Hematopoietic multipotent progenitor cell treated with erythropoietin and hydrocortisone succinate and interleukin-3 and kit ligand, for 6 days (in vitro differentiated cells): ENCODE results near the gene SPTSSA.
"Not testable (repeated sequence)": the region's sequence is repeated elsewhere in the genome, so short reads cannot be mapped to it uniquely, and the experiment has no call there.

Experiments used
- DNase-seq: peaks from one replicate; pipeline ENCODE4 v3.0.0-alpha.2; 2015

The SPTSSA gene

DNA sequence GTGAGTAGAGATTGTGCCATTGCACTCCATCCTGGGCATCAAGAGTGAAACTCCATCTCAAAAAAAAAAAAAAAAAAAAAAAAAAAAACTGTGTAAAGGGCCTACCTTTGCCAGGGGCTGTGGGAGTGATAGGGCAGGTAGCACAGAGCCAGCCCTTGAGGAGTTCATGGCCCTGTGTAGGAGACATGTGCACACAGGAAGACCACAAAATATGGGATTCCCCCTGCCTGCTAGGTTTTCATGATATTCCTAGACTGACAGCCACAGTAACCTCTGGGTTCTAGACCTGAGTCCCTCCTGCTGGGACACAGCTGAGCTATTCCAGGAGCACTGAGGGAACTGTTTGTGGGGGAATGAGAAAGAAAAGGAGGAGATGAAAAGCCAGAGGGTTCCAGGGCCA is 8.3 kb upstream of the SPTSSA start:
- DNase-seq, result no peak

DNA sequence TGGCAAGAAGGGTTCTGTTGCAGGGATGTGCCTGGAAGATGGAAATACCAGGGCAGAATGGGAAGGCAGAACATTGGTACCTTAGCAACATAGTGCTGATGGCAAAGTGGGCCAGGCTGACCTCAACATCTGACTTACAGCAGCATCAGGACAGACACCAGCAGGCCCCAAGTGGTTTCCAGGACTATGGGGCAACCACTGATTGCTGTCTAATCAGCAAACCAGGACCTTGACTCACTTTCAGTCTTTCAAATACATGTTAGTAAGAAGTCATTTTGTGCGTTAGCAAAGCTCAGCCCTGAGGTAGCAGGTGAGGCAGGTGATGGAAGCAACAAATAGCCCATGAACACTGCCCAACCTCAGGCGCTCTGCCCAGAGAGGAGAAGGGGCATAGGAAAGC is 4.7 kb upstream of the SPTSSA start:
- DNase-seq, result no peak

DNA sequence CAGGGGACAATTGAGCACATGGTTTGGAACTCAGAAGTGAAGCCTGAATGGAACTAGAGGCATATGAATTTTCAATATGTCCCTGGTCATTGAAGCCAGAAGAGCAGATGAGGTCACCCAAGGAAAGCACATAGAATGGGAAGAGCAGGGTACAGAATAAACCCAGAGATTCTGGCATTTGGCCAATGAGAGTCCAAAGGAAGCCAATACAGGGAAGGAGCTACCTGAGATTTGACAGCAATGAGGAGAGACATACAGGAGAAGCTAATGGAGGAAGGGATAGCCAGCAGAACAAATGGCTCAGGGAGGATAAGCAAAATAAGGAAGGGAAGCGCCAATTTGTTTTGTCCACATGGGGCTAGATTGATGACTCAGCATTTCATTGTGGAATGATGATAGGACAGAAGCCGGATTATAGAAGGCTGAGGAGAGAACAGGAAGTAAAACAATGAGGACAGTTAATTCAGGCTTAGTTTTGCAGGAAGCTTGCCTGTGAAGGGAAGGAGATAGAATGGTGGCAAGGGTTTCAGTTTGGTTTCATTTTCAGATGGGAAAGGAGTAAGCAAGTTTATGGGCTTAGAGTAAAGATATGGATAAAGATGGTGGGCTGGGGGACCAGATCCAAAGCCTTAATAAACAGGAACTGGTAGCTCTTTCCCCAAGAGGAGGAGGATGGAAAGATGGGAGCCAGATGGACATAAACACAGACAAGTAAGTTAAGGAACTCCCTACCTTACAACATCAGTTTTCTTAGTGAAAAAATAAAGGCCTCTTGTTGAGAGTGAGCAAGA is 3.2 kb upstream of the SPTSSA start:
- peak; percentile 82 for DNase-seq

DNA sequence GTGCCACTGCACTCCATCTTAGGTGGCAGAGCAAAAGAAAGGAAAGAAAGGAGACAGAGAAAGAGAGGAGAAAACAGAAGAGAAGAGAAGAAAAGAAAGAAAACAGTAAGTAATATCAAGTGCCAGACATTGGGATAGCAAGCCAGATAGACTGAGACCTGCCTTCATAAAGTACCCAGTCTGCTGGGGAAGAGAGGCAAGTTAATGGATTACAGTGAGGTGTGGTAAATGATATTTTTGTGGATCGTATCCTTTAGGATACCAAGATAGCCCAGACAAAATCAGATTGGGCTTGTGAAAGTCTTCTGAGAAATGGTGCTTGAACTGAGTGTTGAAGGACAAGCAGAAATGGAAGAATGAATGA is 1.5 kb upstream of the SPTSSA start:
- no peak for DNase-seq

DNA sequence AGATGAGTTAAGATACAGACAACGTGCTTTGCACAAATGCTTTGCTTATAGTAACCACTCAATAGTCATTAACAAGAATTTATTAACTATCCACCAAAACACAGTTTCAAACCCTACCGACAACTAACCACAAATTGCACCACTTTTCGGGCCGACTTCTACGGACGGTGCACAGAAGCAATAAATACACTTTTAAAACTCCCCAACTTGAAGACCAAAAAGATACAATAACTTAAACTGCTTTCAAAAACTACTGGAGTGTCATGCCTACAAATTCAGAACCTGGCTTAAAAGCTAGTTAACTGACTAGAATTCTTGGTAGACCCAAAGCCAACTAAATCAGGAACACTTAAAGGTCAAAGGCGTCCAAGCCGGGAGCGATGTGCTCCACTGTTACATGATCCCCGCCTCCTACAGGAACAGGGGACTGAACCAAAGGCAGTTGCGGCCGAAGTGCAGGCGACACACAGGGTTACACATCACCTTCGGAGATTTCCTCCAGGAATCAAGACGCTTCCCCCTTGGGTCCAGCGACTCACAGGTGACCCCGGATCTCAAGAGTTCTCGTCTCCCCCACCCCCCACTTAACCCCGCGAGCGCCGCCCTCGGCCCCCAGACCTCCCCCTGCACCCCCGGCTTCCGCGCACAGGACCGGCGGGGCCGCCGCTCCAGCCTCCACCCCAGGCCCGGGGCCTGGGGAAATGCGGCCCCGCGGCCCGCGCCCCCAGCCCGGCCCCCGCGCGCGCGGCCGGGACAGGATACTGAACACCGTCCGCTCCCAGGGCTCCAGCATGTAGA is 507 bp downstream of the SPTSSA start:
- DNase-seq, result peak; percentile 69

DNA sequence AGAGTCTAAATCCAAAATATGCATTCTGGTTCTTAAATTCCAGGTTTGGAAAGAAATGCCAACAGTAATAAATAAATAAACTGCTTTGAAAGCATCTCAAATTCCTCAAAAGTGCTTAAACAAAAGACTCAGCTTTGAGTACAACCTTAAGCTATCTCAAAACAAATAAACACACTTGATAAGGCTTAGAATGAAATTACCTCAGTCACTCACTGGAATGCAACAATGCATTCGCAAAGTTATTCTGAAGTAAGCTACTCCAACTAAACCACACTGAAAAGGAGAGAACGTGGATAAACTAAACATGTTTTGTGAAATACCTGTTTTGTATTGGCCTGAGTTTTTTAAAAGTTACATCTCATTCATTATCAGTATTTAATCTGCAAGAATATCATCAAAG is 1.2 kb downstream of the SPTSSA start:
- DNase-seq, result no peak

DNA sequence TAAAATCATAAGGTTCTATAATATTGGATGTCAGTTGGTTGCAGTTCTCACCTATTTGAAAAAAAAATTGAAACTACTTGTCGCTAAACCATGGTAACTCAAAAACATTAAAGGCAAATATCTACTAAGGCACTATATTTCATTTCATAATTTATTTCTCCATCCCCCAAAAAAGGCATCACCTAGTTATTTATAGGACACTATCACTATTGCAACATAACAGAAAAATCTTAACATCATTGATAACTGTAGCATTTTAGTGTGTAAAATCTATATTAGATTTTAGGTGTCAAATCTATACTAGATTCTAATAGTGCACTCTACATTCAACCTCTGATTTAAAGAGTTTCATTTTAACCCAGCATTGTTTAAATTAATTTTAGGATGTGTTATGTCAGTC is 1.7 kb downstream of the SPTSSA start:
- no peak for DNase-seq

DNA sequence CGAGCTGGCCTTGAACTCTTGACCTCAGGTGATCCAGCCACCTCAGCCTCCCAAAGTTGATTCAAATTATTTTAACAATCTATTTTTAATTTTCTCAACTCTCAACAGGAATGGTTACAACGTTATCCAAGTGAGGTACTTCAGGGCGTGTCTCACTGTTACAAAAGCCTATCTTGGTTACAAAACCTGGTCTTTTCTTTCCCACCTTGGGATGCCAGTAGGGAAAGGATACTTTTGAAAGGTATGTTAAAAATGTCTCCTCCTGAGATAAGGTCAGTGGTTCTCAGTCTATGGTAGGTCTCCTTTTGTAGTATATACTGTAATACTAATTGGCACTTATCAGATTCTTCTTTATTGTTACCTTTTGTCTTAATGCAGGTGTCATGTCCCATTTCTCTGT is 4.9 kb downstream of the SPTSSA start:
- no peak for DNase-seq

DNA sequence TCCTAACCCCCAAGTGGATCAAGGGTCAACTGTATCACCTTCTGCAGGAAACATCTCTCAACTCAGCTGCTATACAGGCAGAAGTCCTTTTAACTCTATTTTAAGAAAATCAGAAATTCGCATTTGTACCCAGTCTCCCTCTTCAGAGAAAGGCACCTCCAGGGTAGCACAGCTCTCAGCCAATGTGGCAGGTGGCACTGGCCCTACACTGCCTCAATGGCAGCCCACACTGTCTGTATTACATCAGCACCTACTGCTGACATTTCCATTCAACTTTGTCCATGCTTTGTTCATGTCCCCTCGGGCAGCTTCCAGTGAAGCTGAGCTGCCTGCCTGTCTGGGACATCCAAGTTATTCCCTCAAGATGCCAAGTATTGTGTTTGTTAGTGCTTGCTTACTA is 8.8 kb downstream of the SPTSSA start:
- no peak for DNase-seq

DNA sequence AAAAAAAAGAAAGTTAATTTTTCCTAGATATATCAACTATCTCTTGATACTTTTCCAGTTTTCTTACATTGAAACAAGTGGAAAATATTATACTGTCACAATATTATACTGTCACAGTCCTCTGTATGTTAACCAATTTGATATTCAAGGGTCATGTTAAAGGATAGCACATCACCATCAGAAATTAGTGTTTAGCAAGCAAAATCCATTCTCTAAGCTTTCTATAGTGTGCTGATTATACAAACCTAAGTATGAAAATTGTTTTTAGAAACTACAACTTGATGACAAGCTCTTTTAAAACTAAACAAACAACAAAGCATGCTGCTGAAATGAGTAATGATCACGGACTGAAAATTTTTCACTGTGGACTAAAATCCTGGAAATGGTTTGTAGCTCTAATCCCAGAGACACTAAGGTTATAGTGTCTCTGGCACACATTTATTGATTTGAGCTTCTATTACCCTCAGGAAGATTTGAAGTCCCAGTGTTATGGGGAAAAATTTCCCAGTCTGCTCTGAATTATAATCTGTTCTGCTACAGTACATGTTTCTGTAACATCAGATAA is 9.7 kb downstream of the SPTSSA start:
- DNase-seq, result no peak

DNA sequence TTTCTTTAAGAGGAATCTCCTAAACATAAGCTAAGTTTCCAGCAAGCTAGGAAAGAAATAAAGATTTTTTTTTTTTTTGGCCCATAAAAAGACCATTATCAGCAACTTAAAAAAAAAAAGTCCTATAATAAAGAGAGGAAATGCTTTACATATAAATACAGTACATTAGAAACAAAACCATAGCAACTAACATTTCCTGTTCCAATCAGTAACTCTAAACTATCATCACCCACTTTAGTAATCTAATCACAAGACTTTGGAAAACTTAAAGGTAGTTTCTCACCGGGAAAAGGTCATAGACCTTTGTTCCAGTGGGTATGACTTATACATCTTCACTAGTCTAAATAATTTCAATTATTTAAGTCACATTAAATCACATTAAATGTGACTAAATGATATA is 11.1 kb downstream of the SPTSSA start:
- DNase-seq, result no peak

DNA sequence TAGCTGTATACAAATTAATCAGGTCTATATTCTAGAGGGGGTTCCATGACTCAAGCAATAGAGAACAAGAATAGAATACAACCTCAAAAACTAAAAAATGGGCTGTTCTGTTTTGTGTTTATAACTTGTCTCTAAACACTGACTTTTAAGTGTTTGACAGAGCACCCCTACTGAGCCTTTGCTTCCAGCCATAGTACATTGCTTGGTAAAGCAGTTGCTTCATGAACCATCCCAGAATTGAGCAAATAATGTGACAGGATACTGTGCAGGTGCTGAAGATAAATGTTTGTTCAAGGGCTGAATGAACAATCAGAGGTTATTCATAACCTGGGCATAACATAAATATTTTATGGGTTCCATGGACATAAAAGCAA is 11.5 kb downstream of the SPTSSA start:
- no peak for DNase-seq

DNA sequence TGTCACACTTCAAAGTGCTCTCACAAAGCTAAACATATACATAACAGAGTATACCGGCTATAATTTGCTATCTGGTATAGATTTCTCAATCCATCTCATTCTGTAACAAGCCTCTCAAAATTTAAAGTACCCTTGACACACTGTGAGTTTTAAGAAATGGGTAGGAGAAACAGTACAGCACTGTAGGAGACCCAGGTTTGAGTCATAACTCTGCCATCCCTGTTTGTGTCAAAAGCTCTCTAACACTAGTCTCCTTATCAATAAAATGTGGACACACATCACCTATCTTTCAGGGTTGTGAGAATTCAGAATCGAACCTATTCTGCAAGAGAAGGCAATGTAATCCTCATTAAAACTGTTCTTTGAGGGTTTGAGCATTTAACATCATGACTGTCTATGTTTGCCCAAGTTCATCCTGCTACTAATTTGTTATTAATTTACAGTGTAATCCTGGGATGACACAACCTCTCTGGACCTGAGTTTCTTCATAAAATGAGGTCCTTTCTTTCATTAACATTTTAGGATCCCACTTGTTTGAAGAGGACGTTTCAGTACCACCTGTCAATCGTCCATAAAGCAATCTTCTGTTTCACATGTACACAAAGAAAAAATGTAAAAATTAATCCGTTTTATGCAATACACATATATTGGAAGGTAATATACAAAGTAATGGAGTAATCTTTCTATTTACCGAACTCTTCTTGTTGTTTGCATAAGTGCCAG is 12.1 kb downstream of the SPTSSA start:
- DNase-seq, result no peak

DNA sequence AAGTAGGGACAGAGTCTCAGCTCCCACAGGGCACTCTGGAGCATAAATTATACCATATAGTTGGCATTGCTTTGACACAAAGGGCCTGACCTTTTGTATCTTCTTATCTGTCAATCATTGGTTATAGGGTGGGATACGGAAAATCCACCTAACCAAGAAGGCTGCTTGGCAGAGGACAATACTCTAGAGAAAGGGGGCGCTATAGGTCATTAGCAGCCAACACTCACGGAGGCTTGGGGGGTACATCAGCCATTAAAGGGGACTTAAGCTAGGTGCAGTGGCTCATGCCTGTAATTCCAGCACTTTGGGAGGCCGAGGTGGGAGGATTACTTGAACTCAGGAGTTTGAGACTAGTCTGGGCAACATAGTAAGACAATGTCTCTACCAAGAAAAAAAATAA is 22.9 kb downstream of the SPTSSA start:
- no peak for DNase-seq

DNA sequence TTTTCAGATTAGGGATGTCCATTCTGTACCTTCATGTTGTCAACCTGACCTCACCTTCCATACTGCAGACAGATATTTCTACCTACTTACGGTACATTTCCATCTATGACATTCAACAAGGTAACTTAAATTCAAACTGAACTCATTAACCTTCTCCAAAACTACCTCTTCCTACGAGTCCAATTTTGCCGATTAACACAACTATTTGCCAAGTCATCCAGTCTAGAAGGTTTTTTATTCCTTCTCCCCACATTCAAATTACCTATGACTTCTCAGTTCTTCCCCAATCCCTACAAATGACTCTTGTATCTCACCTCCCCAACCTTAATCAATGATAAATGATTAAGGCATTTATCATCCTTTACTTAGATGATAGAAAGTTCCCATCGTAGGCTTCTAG is 23.6 kb downstream of the SPTSSA start:
- DNase-seq, result no peak

DNA sequence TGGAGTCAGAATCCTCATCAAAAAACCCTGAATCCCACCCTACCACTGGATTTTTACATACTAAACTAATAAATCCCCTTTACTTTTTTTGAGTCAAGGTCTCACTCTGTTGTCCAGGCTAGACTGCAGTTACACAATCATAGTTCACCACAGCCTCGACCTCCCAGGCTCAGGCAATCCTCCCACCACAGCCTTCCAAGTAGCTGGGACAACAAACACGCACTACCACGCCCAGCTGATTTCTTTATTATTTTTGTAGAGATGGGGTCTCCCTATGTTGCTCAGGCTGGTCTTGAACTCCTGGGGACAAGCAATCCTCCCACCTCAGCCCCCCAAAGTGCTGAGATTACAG is 24.3 kb downstream of the SPTSSA start:
- DNase-seq, result no peak

DNA sequence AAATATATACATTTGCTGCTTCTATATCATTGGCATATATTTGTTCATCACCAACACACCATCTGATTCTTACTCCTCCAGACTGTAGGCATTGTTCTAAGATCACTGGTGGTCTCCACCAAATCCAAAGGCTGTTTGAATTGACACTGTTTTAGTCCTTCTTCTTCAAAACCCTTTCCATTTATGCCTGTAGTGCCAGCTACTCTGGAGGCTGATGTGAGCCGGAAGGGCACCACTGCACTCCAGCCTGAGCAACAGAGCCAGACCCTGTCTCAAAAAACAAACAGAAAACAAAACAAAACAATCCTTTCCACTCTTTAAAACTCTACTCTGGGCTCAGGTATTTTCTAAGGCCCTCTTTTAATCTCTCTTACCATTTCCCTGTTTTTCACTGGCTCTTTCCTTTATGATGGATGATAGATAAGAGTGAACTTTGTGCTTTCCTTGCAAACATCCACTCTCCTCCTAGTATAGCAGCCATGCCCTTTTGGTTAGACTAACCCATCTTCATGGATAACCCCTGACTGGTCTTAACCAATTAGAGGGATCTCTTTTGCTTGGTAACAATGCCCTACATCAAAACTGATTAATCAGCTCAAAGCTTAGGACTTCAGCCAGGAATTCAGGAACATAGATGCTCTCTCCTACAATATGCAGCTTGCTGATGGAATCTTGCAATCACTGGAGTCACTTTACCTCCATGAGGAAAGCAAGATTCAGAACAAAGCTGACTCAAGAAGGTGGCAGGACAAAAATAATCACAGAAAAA is 24.9 kb downstream of the SPTSSA start:
- DNase-seq, result no peak

DNA sequence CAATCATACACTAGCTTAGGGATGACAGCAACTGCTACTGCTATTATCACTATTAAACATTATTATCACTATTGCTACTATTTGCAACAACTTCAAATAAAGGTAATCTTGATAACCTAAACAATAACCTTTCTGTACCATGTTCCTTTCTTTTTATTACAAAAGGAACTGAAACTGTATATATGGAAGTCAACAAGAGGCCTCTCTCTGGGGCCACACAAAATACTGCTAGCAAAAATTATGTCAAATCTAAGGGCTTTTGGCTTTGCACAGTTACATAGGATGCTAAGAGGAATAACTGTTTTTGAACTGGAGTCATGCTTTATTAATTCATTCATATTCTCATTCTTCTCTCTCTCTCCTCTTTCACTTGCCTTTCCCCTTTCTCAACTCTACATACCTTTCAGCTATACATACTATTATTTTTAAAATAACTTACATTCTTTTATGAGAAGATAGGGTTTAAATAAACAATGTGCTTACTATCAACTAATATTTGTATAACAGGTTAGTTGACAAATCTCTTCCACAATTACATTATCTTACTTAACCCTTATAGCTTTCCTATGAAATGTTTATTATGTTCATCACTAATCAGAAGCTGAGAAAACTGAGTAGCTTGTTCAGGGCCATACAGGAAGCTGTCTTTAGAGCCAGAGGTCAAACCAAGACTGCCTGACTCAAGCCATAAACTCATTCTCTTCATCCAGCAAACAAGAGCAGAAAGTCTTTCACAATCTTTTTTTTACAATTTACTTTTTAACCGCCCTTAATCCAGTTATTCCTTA is 25.7 kb downstream of the SPTSSA start:
- DNase-seq, result no peak

DNA sequence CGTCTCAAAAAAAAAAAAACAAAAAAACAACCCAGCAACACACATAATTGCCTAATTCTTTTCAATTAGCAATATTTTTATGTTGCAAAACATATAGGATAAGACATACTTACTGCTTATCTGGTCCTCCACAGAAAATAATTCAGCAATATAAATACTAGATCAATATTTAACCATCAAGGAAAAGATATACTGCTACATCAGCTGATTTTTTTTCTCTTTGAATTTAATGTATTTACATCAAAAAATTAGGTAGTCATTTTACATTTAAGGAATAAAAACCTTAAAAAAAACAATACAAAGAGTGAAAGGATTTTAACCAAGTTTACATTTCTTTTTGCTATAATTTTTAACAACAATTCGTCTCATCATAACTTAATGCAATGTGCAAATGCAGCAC is 28.1 kb downstream of the SPTSSA start:
- DNase-seq, result no peak

DNA sequence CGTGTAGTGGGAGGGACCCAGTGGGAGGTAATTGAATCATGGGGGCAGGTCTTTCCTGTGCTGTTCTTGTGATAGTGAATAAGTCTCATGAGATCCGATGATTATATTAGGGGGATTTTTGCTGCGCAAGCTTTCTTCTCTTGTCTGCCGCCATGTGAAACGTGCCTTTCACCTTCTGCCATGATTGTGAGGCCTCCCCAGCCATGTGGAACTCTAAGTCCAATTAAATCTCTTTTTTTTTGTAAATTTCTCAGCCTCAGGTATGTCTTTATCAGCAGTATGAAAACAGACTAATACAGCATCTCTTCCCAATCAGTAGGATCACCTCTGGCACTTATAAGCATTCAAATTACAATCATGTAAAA is 34.0 kb downstream of the SPTSSA start:
- not testable (repeated sequence) for DNase-seq

DNA sequence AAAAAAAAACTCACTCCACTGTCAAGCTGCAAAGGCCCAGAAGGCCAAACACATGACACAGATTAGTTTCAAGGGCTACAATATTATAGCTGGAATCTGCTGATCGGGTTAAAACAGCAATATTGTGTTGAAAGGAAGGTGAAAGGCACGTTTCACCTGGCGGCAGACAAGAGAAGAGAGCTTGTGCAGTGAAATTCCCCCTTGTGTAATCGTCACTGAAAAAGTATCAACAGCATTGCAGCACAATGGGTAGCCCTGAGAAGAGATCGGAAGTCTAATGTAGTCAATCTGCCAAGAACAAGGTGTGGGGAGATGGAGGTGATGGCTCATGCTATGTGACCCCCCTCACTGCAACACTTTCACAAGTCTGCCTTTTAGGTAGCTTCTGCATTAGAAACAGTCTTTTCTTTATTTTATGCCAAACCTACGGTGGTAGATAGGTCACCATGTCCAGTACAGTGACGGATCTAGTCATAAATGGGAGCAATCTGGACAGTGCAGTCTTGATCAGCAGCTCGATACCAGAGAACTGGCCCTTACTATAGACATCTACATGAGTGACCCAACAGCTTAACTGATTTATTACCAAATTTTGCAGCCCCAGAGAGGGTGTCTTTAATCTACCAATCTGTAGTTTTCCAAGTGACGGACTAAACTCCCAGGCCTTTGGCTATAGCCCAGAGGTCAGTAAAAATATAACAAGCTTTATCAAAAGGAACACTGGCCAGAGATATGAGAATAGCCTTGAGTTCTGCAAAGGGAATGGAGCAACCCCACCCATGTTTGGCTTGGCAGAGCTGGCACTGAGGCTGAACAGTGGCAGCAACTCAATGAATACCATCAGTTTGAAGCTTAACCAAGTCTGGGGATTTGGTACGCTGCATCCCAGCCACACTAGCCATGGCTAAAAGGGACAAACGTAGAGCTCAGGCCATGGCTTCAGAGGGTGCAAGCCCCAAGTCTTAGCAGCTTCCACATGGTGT is 35.4 kb downstream of the SPTSSA start:
- no peak for DNase-seq
